ENCODE measurements around the gene TBX3.

GRCh38 chr12:114692186-114693058 lies 8.4 kb upstream of the TBX3 start:
- no peak for TF ChIP-seq EZH2 (IDR thresholded peaks at IDR 0.05; ENCODE audit: borderline replicate concordance, low read length)
- no peak for TF ChIP-seq CTCF (IDR thresholded peaks at IDR 0.05; ENCODE audit: low read length)
